Trophoblast cell (in vitro differentiated cells and primary cell): ENCODE measurements around the gene GPR142. TPM values are rescaled to one million over a fixed set of nuclear protein-coding genes. Genes with fewer than 3 reads are reported as not detected.

Experiments
- DNase-seq, 2 donors: peaks; one replicate each; pipeline ENCODE4 v3.0.0-alpha.2; 2016
- H2AFZ ChIP-seq: 2 replicates; pipeline ENCODE4 v1.6.1; 2013; ENCODE audit warnings: low read length, moderate library complexity, mild to moderate bottlenecking; ENCODE audit not compliant: insufficient read depth, poor library complexity
- H2AK5ac ChIP-seq: 2 replicates; pipeline ENCODE4 v1.6.1; 2013; ENCODE audit warnings: mild to moderate bottlenecking, low read length
- H2BK120ac ChIP-seq: 2 replicates; pipeline ENCODE4 v1.6.1; 2013; ENCODE audit warnings: low read length, mild to moderate bottlenecking, moderate library complexity; ENCODE audit not compliant: insufficient read depth, poor library complexity
- H2BK12ac ChIP-seq: 2 replicates; pipeline ENCODE4 v1.6.1; 2013; ENCODE audit warnings: mild to moderate bottlenecking, low read length, moderate library complexity
- H2BK5ac ChIP-seq: 2 replicates; pipeline ENCODE4 v1.6.1; 2013; ENCODE audit warnings: low read length, low read depth, moderate library complexity, mild to moderate bottlenecking; ENCODE audit not compliant: poor library complexity
- H3K14ac ChIP-seq: 2 replicates; pipeline ENCODE4 v1.6.1; 2013; ENCODE audit warnings: mild to moderate bottlenecking, low read length
- H3K18ac ChIP-seq: 2 replicates; pipeline ENCODE4 v1.6.1; 2013; ENCODE audit warnings: mild to moderate bottlenecking, low read length
- H3K23ac ChIP-seq: 2 replicates; pipeline ENCODE4 v1.6.1; 2013; ENCODE audit warnings: low read length
- H3K27ac ChIP-seq: 2 replicates; pipeline ENCODE4 v1.5.1; 2013; ENCODE audit warnings: low read depth, mild to moderate bottlenecking, inconsistent platforms, low read length, moderate library complexity
- H3K27me3 ChIP-seq: 2 replicates; pipeline ENCODE4 v1.6.1; 2013; ENCODE audit warnings: inconsistent platforms, mild to moderate bottlenecking, low read length, moderate library complexity; ENCODE audit not compliant: insufficient read depth
- H3K36me3 ChIP-seq, 2 experiments: 1 replicate in 1 of 2; 2 replicates in 1 of 2; pipeline ENCODE4 v1.6.1; 2013; ENCODE audit warnings: low read length in 2 of 2, mild to moderate bottlenecking in 2 of 2, moderate library complexity in 1 of 2; ENCODE audit not compliant: insufficient read depth in 2 of 2, control insufficient read depth in 1 of 2
- H3K4ac ChIP-seq: 2 replicates; pipeline ENCODE4 v1.6.1; 2013; ENCODE audit warnings: low read depth, mild to moderate bottlenecking, low read length, moderate library complexity
- H3K4me1 ChIP-seq, 2 experiments: 1 replicate in 1 of 2; 2 replicates in 1 of 2; pipeline ENCODE4 v1.6.1; 2013; ENCODE audit warnings: low read length in 2 of 2, mild to moderate bottlenecking in 2 of 2, moderate library complexity in 1 of 2; ENCODE audit not compliant: insufficient read depth in 2 of 2, control insufficient read depth in 1 of 2
- H3K4me2 ChIP-seq: 2 replicates; pipeline ENCODE4 v1.6.1; 2013; ENCODE audit warnings: inconsistent platforms, mild to moderate bottlenecking, low read length, moderate library complexity
- H3K4me3 ChIP-seq: 2 replicates; pipeline ENCODE4 v1.5.1; 2013; ENCODE audit warnings: mild to moderate bottlenecking, low read depth, low read length, inconsistent platforms
- H3K79me1 ChIP-seq: one replicate; pipeline ENCODE4 v1.6.1; 2013; ENCODE audit warnings: low read length
- H3K79me2 ChIP-seq: 2 replicates; pipeline ENCODE4 v1.6.1; 2013; ENCODE audit warnings: low read length, mild to moderate bottlenecking; ENCODE audit not compliant: control insufficient read depth, insufficient read depth, poor library complexity
- H3K9ac ChIP-seq: 2 replicates; pipeline ENCODE4 v1.6.1; 2013; ENCODE audit warnings: mild to moderate bottlenecking, low read length
- H3K9me3 ChIP-seq: 2 replicates; pipeline ENCODE4 v1.6.1; 2013; ENCODE audit warnings: low read depth, mild to moderate bottlenecking, control low read depth, inconsistent platforms, low read length; ENCODE audit not compliant: insufficient read depth
- H4K12ac ChIP-seq: 2 replicates; pipeline ENCODE4 v1.6.1; 2013; ENCODE audit warnings: low read depth, mild to moderate bottlenecking, low read length, moderate library complexity
- H4K8ac ChIP-seq: 2 replicates; pipeline ENCODE4 v1.6.1; 2013; ENCODE audit warnings: low read depth, mild to moderate bottlenecking, low read length, moderate library complexity
- H4K91ac ChIP-seq: one replicate; pipeline ENCODE4 v1.6.1; 2013; ENCODE audit warnings: low read depth, mild to moderate bottlenecking, low read length, moderate library complexity
- WGBS: extraction: QIAGEN DNeasy Blood & Tissue Kit; methylation state at CpG from one replicate; pipeline ENCODE4 v1.1.7; 2013; ENCODE audit warnings: missing lambda C conversion rate; ENCODE audit not compliant: insufficient read length, insufficient coverage; ENCODE audit errors: extremely low coverage; 5-methylcytosine and 5-hydroxymethylcytosine counted together
- polyA plus RNA-seq: library from polyadenylated mRNA; stranded (reverse); fragments of 200-250 nt; gene quantifications from 2 replicates; pipeline ENCODE4 v1.2.3, GENCODE V29; 2013

Gene GPR142
- polyA plus RNA-seq = not detected in 2 replicates

DNA sequence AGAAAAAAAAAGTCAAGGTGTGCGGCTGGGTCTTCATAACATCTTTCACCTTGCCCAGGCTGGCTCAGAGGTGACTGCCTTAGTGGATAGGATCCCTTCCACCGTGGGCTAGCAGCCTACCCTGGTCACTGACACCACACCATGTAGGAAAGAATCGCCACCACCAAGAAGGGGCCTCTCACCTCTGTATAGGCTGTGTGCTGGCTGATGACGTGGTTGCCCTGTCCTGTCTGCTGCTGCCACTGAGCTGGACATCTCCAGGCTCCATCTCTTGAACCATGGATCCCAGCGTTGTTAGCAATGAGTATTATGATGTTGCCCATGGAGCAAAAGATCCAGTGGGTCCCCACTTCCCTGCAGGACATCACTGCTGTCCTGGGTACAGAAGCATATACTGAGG is at the start of gene GPR142:
TSS of gene GPR142 (plus strand) at position 301 of the 400 bp plus-strand sequence. CDS start 2,035 bp downstream, outside the sequence.
- H3K4me3 ChIP-seq = no peak within 1 kb of the TSS
- no peak within 1 kb of the TSS for H2BK120ac ChIP-seq
- H3K4me2 ChIP-seq = no peak within 1 kb of the TSS
- DNase-seq = no peak
- no peak within 1 kb of the TSS for H4K91ac ChIP-seq
- H3K23ac ChIP-seq = no peak within 1 kb of the TSS
- no peaks in the 10 kb centered on the region for H3K27me3 ChIP-seq
- no peak within 1 kb of the TSS for H4K8ac ChIP-seq
- no peak within 1 kb of the TSS for H2BK5ac ChIP-seq
- H3K79me1 ChIP-seq = no peaks in the 10 kb centered on the region
- H4K12ac ChIP-seq = no peak within 1 kb of the TSS
- no peaks in the 10 kb centered on the region for H3K36me3 ChIP-seq
- H3K4ac ChIP-seq = no peak within 1 kb of the TSS
- no CpG with 5 or more reads among the region's 5 CpGs for WGBS
- no peaks in the 10 kb centered on the region for H3K4me1 ChIP-seq
- no peak within 1 kb of the TSS for H3K14ac ChIP-seq
- no peak within 1 kb of the TSS for H3K27ac ChIP-seq
- no peak within 1 kb of the TSS for H2AFZ ChIP-seq
- H3K9ac ChIP-seq = no peak within 1 kb of the TSS
- H2AK5ac ChIP-seq = no peak within 1 kb of the TSS
- H2BK12ac ChIP-seq = no peak within 1 kb of the TSS
- H3K79me2 ChIP-seq = no peaks in the 10 kb centered on the region
- no peak within 1 kb of the TSS for H3K18ac ChIP-seq
- H3K9me3 ChIP-seq = no peaks in the 10 kb centered on the region

- Histone ChIP-seq H3K79me1 (no peaks in the 10 kb centered on the region), H4K8ac (no peak overlapping the region), H2BK5ac (no peak overlapping the region), H3K27me3 (no peaks in the 10 kb centered on the region), H2BK12ac (no peak overlapping the region), H4K91ac (no peak overlapping the region), H3K4ac (no peak overlapping the region), H3K18ac (no peak overlapping the region), H3K23ac (peak overlapping the region; percentile 94), H3K4me1 (no peaks in the 10 kb centered on the region), H4K12ac (no peak overlapping the region), H3K79me2 (no peaks in the 10 kb centered on the region), H2AK5ac (no peak overlapping the region), H3K4me3 (no peak overlapping the region), H2AFZ (no peak overlapping the region), H3K36me3 (no peaks in the 10 kb centered on the region), H3K27ac (no peak overlapping the region), H3K9ac (no peak overlapping the region), H3K4me2 (no peak overlapping the region), H2BK120ac (no peak overlapping the region), H3K14ac (no peak overlapping the region), H3K9me3 (peaks cover 3% of the 10 kb centered on the region)
- no CpG with 5 or more reads among the region's 10 CpGs for WGBS
- no peak for DNase-seq
Observed at GRCh38 chr17:74318391-74318790, 48.9 kb upstream of the GPR142 start.

- no peak overlapping the region for H3K14ac ChIP-seq
- no peak overlapping the region for H3K27ac ChIP-seq
- no peak for DNase-seq
- no CpG with 5 or more reads among the region's 6 CpGs for WGBS
- no peak overlapping the region for H3K23ac ChIP-seq
- no peak overlapping the region for H3K18ac ChIP-seq
- H4K91ac ChIP-seq = no peak overlapping the region
- no peak overlapping the region for H2AFZ ChIP-seq
- H3K4ac ChIP-seq = no peak overlapping the region
- no peak overlapping the region for H3K4me3 ChIP-seq
- H4K12ac ChIP-seq = no peak overlapping the region
- H3K27me3 ChIP-seq = peaks cover 23% of the 10 kb centered on the region
- H3K79me2 ChIP-seq = no peaks in the 10 kb centered on the region
- H2AK5ac ChIP-seq = no peak overlapping the region
- no peak overlapping the region for H2BK5ac ChIP-seq
- no peak overlapping the region for H3K4me2 ChIP-seq
- H2BK12ac ChIP-seq = no peak overlapping the region
- no peak overlapping the region for H4K8ac ChIP-seq
- peaks cover 7% of the 10 kb centered on the region for H3K9me3 ChIP-seq
- no peak overlapping the region for H2BK120ac ChIP-seq
- H3K36me3 ChIP-seq = no peaks in the 10 kb centered on the region
- H3K9ac ChIP-seq = no peak overlapping the region
- peaks cover 5 to 6% of the 10 kb centered on the region in 2 experiments for H3K4me1 ChIP-seq
- no peaks in the 10 kb centered on the region for H3K79me1 ChIP-seq
Observed at GRCh38 chr17:74324521-74324920, 42.8 kb upstream of the GPR142 start.

- peaks cover 5 to 6% of the 10 kb centered on the region in 2 experiments for H3K4me1 ChIP-seq
- WGBS = no CpG with 5 or more reads among the region's 11 CpGs
Observed at GRCh38 chr17:74325376-74325742, 41.9 kb upstream of the GPR142 start.

More at GRCh38 chr17:74325376-74325742, 41.9 kb upstream of the GPR142 start:
- DNase-seq = no peak
- Histone ChIP-seq H2AFZ (no peak overlapping the region), H4K12ac (no peak overlapping the region), H3K4me2 (no peak overlapping the region), H3K4ac (no peak overlapping the region), H3K4me3 (no peak overlapping the region), H3K14ac (no peak overlapping the region), H2BK5ac (no peak overlapping the region), H3K18ac (no peak overlapping the region), H2BK12ac (no peak overlapping the region), H2BK120ac (no peak overlapping the region), H3K79me1 (no peaks in the 10 kb centered on the region), H3K27ac (no peak overlapping the region), H4K91ac (no peak overlapping the region), H4K8ac (no peak overlapping the region), H3K9ac (no peak overlapping the region), H3K79me2 (no peaks in the 10 kb centered on the region), H3K36me3 (no peaks in the 10 kb centered on the region), H2AK5ac (no peak overlapping the region), H3K23ac (no peak overlapping the region), H3K27me3 (peaks cover 23% of the 10 kb centered on the region), H3K9me3 (peaks cover 7% of the 10 kb centered on the region)
